ENCODE measurements around the gene MAP3K10. TPM values are rescaled to one million over a fixed set of nuclear protein-coding genes. Genes with fewer than 3 reads are reported as not detected.

Gene MAP3K10
- total and polyA plus RNA-seq, 2 of the 13 experiments (the other 11 are each of a cell fraction or from before 2014, with no cell fraction given): 3.4 to 5.0 TPM

DNA sequence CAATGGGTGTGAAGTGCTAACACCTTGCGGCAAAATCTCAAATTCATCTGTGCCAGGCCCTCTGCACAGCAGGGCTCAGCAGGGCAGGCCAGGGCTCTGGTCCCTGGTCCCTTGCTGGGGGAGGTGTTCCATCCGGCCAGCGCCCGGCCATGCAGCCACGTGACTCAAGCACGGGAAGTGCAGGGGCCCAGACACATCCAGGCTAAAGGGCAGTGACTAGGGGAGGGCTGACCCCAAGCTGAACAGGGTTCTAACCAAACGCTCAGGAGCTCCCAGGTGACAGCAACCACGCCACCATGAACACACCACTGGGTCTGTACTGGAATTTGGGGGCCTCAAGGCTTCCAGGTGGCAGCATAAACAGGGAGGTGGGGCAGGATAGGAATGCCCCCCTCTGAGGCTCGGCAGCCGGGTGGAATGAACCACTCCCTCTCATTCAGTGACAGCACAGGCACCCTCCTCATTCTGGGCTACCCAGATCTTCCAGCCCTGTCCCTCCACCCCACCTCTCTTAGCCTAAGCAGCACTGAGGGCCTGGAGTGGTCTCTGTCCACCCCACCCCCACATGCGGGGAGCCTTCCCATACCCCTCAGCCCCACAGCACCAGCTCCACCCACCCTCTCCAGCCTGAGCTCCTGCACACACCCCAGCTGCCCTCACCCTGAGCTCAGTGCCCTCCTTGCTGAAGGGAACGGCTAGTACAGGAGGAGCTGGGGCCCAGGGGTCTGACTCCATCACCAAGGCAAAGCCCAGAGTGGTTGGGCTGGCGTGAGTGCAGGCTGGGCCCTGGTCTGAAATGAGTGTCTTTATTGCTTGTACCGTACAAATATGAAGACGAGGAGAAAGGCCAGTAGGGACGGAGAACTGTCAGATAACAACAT, 40.6 kb downstream of the MAP3K10 start (continued):
- TF ChIP-seq, protein P1, sequence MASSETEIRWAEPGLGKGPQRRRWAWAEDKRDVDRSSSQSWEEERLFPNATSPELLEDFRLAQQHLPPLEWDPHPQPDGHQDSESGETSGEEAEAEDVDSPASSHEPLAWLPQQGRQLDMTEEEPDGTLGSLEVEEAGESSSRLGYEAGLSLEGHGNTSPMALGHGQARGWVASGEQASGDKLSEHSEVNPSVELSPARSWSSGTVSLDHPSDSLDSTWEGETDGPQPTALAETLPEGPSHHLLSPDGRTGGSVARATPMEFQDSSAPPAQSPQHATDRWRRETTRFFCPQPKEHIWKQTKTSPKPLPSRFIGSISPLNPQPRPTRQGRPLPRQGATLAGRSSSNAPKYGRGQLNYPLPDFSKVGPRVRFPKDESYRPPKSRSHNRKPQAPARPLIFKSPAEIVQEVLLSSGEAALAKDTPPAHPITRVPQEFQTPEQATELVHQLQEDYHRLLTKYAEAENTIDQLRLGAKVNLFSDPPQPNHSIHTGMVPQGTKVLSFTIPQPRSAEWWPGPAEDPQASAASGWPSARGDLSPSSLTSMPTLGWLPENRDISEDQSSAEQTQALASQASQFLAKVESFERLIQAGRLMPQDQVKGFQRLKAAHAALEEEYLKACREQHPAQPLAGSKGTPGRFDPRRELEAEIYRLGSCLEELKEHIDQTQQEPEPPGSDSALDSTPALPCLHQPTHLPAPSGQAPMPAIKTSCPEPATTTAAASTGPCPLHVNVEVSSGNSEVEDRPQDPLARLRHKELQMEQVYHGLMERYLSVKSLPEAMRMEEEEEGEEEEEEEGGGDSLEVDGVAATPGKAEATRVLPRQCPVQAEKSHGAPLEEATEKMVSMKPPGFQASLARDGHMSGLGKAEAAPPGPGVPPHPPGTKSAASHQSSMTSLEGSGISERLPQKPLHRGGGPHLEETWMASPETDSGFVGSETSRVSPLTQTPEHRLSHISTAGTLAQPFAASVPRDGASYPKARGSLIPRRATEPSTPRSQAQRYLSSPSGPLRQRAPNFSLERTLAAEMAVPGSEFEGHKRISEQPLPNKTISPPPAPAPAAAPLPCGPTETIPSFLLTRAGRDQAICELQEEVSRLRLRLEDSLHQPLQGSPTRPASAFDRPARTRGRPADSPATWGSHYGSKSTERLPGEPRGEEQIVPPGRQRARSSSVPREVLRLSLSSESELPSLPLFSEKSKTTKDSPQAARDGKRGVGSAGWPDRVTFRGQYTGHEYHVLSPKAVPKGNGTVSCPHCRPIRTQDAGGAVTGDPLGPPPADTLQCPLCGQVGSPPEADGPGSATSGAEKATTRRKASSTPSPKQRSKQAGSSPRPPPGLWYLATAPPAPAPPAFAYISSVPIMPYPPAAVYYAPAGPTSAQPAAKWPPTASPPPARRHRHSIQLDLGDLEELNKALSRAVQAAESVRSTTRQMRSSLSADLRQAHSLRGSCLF (CRISPR knock-in tag; IDR thresholded peaks at IDR 0.05; ENCODE audit: borderline replicate concordance): no peak
- TF ChIP-seq, protein P2, sequence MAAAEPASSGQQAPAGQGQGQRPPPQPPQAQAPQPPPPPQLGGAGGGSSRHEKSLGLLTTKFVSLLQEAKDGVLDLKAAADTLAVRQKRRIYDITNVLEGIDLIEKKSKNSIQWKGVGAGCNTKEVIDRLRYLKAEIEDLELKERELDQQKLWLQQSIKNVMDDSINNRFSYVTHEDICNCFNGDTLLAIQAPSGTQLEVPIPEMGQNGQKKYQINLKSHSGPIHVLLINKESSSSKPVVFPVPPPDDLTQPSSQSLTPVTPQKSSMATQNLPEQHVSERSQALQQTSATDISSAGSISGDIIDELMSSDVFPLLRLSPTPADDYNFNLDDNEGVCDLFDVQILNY (CRISPR knock-in tag; conservative IDR thresholded peaks at IDR 0.05): no peak
- TF ChIP-seq KAT7 (CRISPR knock-in tag; IDR thresholded peaks at IDR 0.05; ENCODE audit: borderline replicate concordance) (0 out of 2 replicates have a peak, but pooled peaks have one; percentile 71), ZBTB49 (CRISPR knock-in tag; IDR thresholded peaks at IDR 0.05; ENCODE audit: borderline replicate concordance) (no peak), ZNF101 (CRISPR knock-in tag; IDR thresholded peaks at IDR 0.05; ENCODE audit: borderline replicate concordance, low read depth) (no peak), MATR3 (CRISPR knock-in tag; IDR thresholded peaks at IDR 0.05) (no peak), CENPBD1 (CRISPR knock-in tag; IDR thresholded peaks at IDR 0.05; ENCODE audit: borderline replicate concordance, low read depth) (no peak), SYNCRIP (IDR thresholded peaks at IDR 0.05; ENCODE audit: insufficient read depth, low read depth, low read length) (no peak), ZBTB38 (CRISPR knock-in tag; IDR thresholded peaks at IDR 0.05) (peak; percentile 59; the same call in 1 of the 2 replicates), ZNF362 (CRISPR knock-in tag; IDR thresholded peaks at IDR 0.05; ENCODE audit: borderline replicate concordance) (peak; percentile 51; the same call in 1 of the 2 replicates), RNF219 (CRISPR knock-in tag; IDR thresholded peaks at IDR 0.05) (no peak)
- TF ChIP-seq, protein P3, sequence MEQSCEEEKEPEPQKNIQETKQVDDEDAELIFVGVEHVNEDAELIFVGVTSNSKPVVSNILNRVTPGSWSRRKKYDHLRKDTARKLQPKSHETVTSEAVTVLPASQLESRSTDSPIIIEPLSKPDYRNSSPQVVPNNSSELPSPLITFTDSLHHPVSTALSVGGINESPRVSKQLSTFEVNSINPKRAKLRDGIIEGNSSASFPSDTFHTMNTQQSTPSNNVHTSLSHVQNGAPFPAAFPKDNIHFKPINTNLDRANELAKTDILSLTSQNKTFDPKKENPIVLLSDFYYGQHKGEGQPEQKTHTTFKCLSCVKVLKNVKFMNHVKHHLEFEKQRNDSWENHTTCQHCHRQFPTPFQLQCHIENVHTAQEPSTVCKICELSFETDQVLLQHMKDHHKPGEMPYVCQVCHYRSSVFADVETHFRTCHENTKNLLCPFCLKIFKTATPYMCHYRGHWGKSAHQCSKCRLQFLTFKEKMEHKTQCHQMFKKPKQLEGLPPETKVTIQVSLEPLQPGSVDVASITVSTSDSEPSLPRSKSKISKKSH (CRISPR knock-in tag; IDR thresholded peaks at IDR 0.05; ENCODE audit: borderline replicate concordance): peak; percentile 17; the same call in 1 of the 2 replicates

Data from HepG2 (cell line).